H9 (cell line): ENCODE data around the gene KCNIP4. TPM values are rescaled to one million over a fixed set of nuclear protein-coding genes. Genes with fewer than 3 reads are reported as not detected.

Experiments
- DNase-seq: peaks from one replicate; pipeline ENCODE4 v3.0.0-alpha.2; 2017
- H2AFZ ChIP-seq: one replicate; pipeline ENCODE4 v1.6.1; 2013; ENCODE audit warnings: mild to moderate bottlenecking, low read length, control low read depth, moderate library complexity
- H2AK5ac ChIP-seq: 2 replicates; pipeline ENCODE4 v1.6.1; 2013; ENCODE audit warnings: low read length, control low read depth, mixed read lengths; ENCODE audit not compliant: insufficient read length
- H2BK120ac ChIP-seq: one replicate; pipeline ENCODE4 v1.6.1; 2013; ENCODE audit warnings: low read depth, mild to moderate bottlenecking, low read length, control low read depth, inconsistent platforms; ENCODE audit not compliant: poor library complexity, severe bottlenecking
- H2BK12ac ChIP-seq: 2 replicates; pipeline ENCODE4 v1.6.1; 2013; ENCODE audit warnings: low read length, control low read depth, mixed read lengths, low read depth; ENCODE audit not compliant: insufficient read length
- H2BK15ac ChIP-seq: 2 replicates; pipeline ENCODE4 v1.6.1; 2013; ENCODE audit warnings: low read depth, low read length, control low read depth
- H2BK20ac ChIP-seq: one replicate; pipeline ENCODE4 v1.6.1; 2013; ENCODE audit warnings: low read depth, mild to moderate bottlenecking, low read length, control low read depth, inconsistent platforms; ENCODE audit not compliant: poor library complexity, severe bottlenecking
- H2BK5ac ChIP-seq: 2 replicates; pipeline ENCODE4 v1.6.1; 2013; ENCODE audit warnings: low read length, control low read depth, mixed read lengths; ENCODE audit not compliant: insufficient read length
- H3K14ac ChIP-seq: 2 replicates; pipeline ENCODE4 v1.6.1; 2013; ENCODE audit warnings: low read length, control low read depth; ENCODE audit not compliant: insufficient read depth
- H3K18ac ChIP-seq: 2 replicates; pipeline ENCODE4 v1.6.1; 2013; ENCODE audit warnings: low read depth, mild to moderate bottlenecking, mixed read lengths, low read length, control low read depth; ENCODE audit not compliant: insufficient read length
- H3K23ac ChIP-seq: 2 replicates; pipeline ENCODE4 v1.6.1; 2013; ENCODE audit warnings: low read length, control low read depth, mixed read lengths, low read depth; ENCODE audit not compliant: insufficient read length
- H3K23me2 ChIP-seq: 2 replicates; pipeline ENCODE4 v1.6.1; 2013; ENCODE audit warnings: low read depth, mild to moderate bottlenecking, mixed read lengths, low read length, control low read depth; ENCODE audit not compliant: insufficient read length, poor library complexity, severe bottlenecking
- H3K27ac ChIP-seq: 2 replicates; pipeline ENCODE4 v1.5.1; 2013; ENCODE audit warnings: low read length, control low read depth, mixed read lengths, low read depth; ENCODE audit not compliant: insufficient read length
- H3K27me3 ChIP-seq: 2 replicates; pipeline ENCODE4 v1.6.1; 2013; ENCODE audit warnings: low read length, control low read depth, inconsistent platforms; ENCODE audit not compliant: insufficient read depth
- H3K4ac ChIP-seq: 2 replicates; pipeline ENCODE4 v1.6.1; 2013; ENCODE audit warnings: low read depth, mild to moderate bottlenecking, control low read depth, inconsistent platforms, low read length, moderate library complexity
- H3K4me1 ChIP-seq: 2 replicates; pipeline ENCODE4 v1.6.1; 2013; ENCODE audit warnings: low read length, control low read depth, inconsistent platforms; ENCODE audit not compliant: insufficient read depth
- H3K4me2 ChIP-seq: 2 replicates; pipeline ENCODE4 v1.6.1; 2013; ENCODE audit warnings: low read length, control low read depth, mixed read lengths; ENCODE audit not compliant: insufficient read length, insufficient read depth
- H3K56ac ChIP-seq: 2 replicates; pipeline ENCODE4 v1.6.1; 2013; ENCODE audit warnings: low read depth, mild to moderate bottlenecking, mixed read lengths, low read length, control low read depth; ENCODE audit not compliant: insufficient read length
- H3K79me1 ChIP-seq: 2 replicates; pipeline ENCODE4 v1.6.1; 2013; ENCODE audit warnings: low read depth, mild to moderate bottlenecking, moderate library complexity, low read length, control low read depth, inconsistent platforms; ENCODE audit not compliant: insufficient read depth, poor library complexity, severe bottlenecking
- H3K79me2 ChIP-seq: 2 replicates; pipeline ENCODE4 v1.6.1; 2013; ENCODE audit warnings: low read length, control low read depth, inconsistent platforms; ENCODE audit not compliant: insufficient read depth
- H3K9ac ChIP-seq: 2 replicates; pipeline ENCODE4 v1.6.1; 2013; ENCODE audit warnings: low read length, control low read depth, mixed read lengths; ENCODE audit not compliant: insufficient read length; ENCODE audit errors: extremely low read depth
- H3K9me3 ChIP-seq: one replicate; pipeline ENCODE4 v1.6.1; 2013; ENCODE audit warnings: low read depth, low read length, inconsistent platforms; ENCODE audit not compliant: control insufficient read depth
- H3T11ph ChIP-seq: one replicate; pipeline ENCODE4 v1.6.1; 2013; ENCODE audit warnings: mild to moderate bottlenecking, low read length, control low read depth, inconsistent platforms
- H4K20me1 ChIP-seq: one replicate; pipeline ENCODE4 v1.6.1; 2013; ENCODE audit not compliant: control insufficient read depth, insufficient read length, insufficient read depth
- H4K5ac ChIP-seq: 2 replicates; pipeline ENCODE4 v1.6.1; 2013; ENCODE audit warnings: low read depth, mild to moderate bottlenecking, mixed read lengths, low read length, control low read depth; ENCODE audit not compliant: insufficient read length
- H4K8ac ChIP-seq: replicated peaks from 2 replicates; pipeline ENCODE4 v1.6.1; 2013; ENCODE audit warnings: low read length, control low read depth, mixed read lengths, low read depth; ENCODE audit not compliant: insufficient read length
- H4K91ac ChIP-seq: 2 replicates; pipeline ENCODE4 v1.6.1; 2013; ENCODE audit warnings: low read depth, mild to moderate bottlenecking, moderate library complexity, mixed read lengths, low read length, control low read depth; ENCODE audit not compliant: insufficient read length
- H3K27ac Mint-ChIP-seq, 3 experiments: 2 replicates in 2 of 3; 3 replicates in 1 of 3; pipeline ENCODE4 v1.8.0; 2020 to 2021; ENCODE audit warnings: mixed read lengths in 3 of 3, mild to moderate bottlenecking in 1 of 3, moderate library complexity in 1 of 3
- H3K27me3 Mint-ChIP-seq: 2 replicates; pipeline ENCODE4 v1.8.0; 2021; ENCODE audit warnings: low read depth, mild to moderate bottlenecking, moderate library complexity, mixed read lengths
- H3K36me3 Mint-ChIP-seq, 3 experiments: 2 replicates in 2 of 3; 3 replicates in 1 of 3; pipeline ENCODE4 v1.8.0; 2020 to 2021; ENCODE audit warnings: low read depth in 3 of 3, mixed read lengths in 3 of 3; ENCODE audit not compliant: insufficient read depth in 1 of 3
- H3K4me1 Mint-ChIP-seq, 2 experiments: 2 replicates each; pipeline ENCODE4 v1.8.0; 2020; ENCODE audit warnings: mixed read lengths in 2 of 2
- H3K4me3 Mint-ChIP-seq, 2 experiments: 2 replicates in 1 of 2; 3 replicates in 1 of 2; pipeline ENCODE4 v1.8.0; 2020 to 2021; ENCODE audit warnings: mild to moderate bottlenecking in 2 of 2, mixed read lengths in 2 of 2, moderate library complexity in 1 of 2
- H3K9me3 Mint-ChIP-seq, 2 experiments: 2 replicates in 1 of 2; 3 replicates in 1 of 2; pipeline ENCODE4 v1.8.0; 2020; ENCODE audit warnings: mild to moderate bottlenecking in 2 of 2, mixed read lengths in 2 of 2, moderate library complexity in 1 of 2
- CTCF ChIP-seq: fragments of 200-600 bp; sonication (generic); conservative IDR thresholded peaks from 3 replicates; pipeline ENCODE4 v1.8.0; 2021; ENCODE audit warnings: antibody characterized with exemption, mild to moderate bottlenecking
- total RNA-seq: library from RNA; stranded (reverse); gene quantifications from 2 replicates; pipeline ENCODE4 v1.2.1, GENCODE V29; 2021

KCNIP4 gene
- total RNA-seq, 1 experiment from 2014 or later: not detected

GRCh38 chr4:21181716-21182115, 766.9 kb downstream of the KCNIP4 start:
- H2BK12ac ChIP-seq: no peak overlapping the region
- no peak overlapping the region for H2AFZ ChIP-seq
- H2BK15ac ChIP-seq: no peak overlapping the region
- no peak overlapping the region for H4K8ac ChIP-seq
- Mint-ChIP-seq H3K36me3 (no peaks in the 10 kb centered on the region), H3K27me3 (no peaks in the 10 kb centered on the region), H3K9me3 (no peaks in the 10 kb centered on the region), H3K4me3 (no peak overlapping the region), H3K27ac (no peak overlapping the region), H3K4me1 (no peaks in the 10 kb centered on the region)
- no peak overlapping the region for H3T11ph ChIP-seq
- no peak overlapping the region for H4K5ac ChIP-seq
- no peak overlapping the region for H2AK5ac ChIP-seq
- H4K91ac ChIP-seq: no peak overlapping the region
- no peak overlapping the region for H3K14ac ChIP-seq
- H3K18ac ChIP-seq: no peak overlapping the region
- no peaks in the 10 kb centered on the region for H3K23me2 ChIP-seq
- H3K79me1 ChIP-seq: no peaks in the 10 kb centered on the region
- no peaks in the 10 kb centered on the region for H3K4me1 ChIP-seq
- no peak overlapping the region for H3K23ac ChIP-seq
- no peaks in the 10 kb centered on the region for H3K79me2 ChIP-seq
- H3K9ac ChIP-seq: no peak overlapping the region
- no peak overlapping the region for H2BK5ac ChIP-seq
- no peaks in the 10 kb centered on the region for H4K20me1 ChIP-seq
- no peak overlapping the region for H3K27ac ChIP-seq
- no peak overlapping the region for H3K4ac ChIP-seq
- DNase-seq: no peak
- H3K4me2 ChIP-seq: no peak overlapping the region
- no peak overlapping the region for H3K56ac ChIP-seq
- no peak overlapping the region for H2BK120ac ChIP-seq
- no peak for TF ChIP-seq CTCF
- no peak overlapping the region for H2BK20ac ChIP-seq
- H3K9me3 ChIP-seq: no peaks in the 10 kb centered on the region
- H3K27me3 ChIP-seq: no peaks in the 10 kb centered on the region
